GM06990 (cell line): ENCODE results near the gene ACE.

ENCODE experiments used
- DNase-seq: peaks from one replicate; pipeline ENCODE4 v3.0.0-alpha.2; 2011; ENCODE audit not compliant: insufficient read length; ENCODE audit errors: extremely low read depth
- H3K27me3 ChIP-seq: replicated peaks from 2 replicates; pipeline ENCODE4 v1.6.0; 2011; ENCODE audit warnings: low read length; ENCODE audit not compliant: control insufficient read depth, insufficient read depth
- H3K36me3 ChIP-seq: 2 replicates; pipeline ENCODE4 v1.5.1; 2011; ENCODE audit warnings: low read length; ENCODE audit not compliant: control insufficient read depth, insufficient read depth
- H3K4me3 ChIP-seq: replicated peaks from 2 replicates; pipeline ENCODE4 v1.5.1; 2011; ENCODE audit warnings: low read depth, mild to moderate bottlenecking, control low read depth, low read length
- CTCF ChIP-seq: IDR thresholded peaks from 2 replicates; pipeline ENCODE4 v1.5.1; 2011; ENCODE audit warnings: low read length, control low read depth, mild to moderate bottlenecking, inconsistent platforms; ENCODE audit not compliant: insufficient read depth, poor library complexity, severe bottlenecking

Gene ACE

GRCh38 chr17:63542942-63543821 lies 66.3 kb downstream of the ACE start:
- Histone ChIP-seq H3K36me3 (no peaks in the 10 kb centered on the region), H3K27me3 (peaks cover 3% of the 10 kb centered on the region), H3K4me3 (no peak overlapping the region)
- DNase-seq, result no peak
- TF ChIP-seq CTCF, result no peak

GRCh38 chr17:63543822-63544420 lies 67.1 kb downstream of the ACE start:
- H3K36me3 ChIP-seq, result no peaks in the 10 kb centered on the region
- no peak overlapping the region for H3K4me3 ChIP-seq
- TF ChIP-seq CTCF, result no peak
- H3K27me3 ChIP-seq, result peaks cover 1% of the 10 kb centered on the region
- DNase-seq, result no peak

GRCh38 chr17:63544467-63545301 lies 67.8 kb downstream of the ACE start:
- H3K36me3 ChIP-seq, result no peaks in the 10 kb centered on the region
- DNase-seq, result no peak
- no peak for TF ChIP-seq CTCF

GRCh38 chr17:63546308-63547082 lies 69.6 kb downstream of the ACE start:
- DNase-seq, result no peak
- TF ChIP-seq CTCF, result no peak
- Histone ChIP-seq H3K27me3 (no peaks in the 10 kb centered on the region; the same call in 1 of the 2 replicates), H3K4me3 (no peak overlapping the region), H3K36me3 (no peaks in the 10 kb centered on the region)

More at GRCh38 chr17:63544467-63545301, 67.8 kb downstream of the ACE start:
- Histone ChIP-seq H3K4me3 (no peak overlapping the region), H3K27me3 (no peaks in the 10 kb centered on the region; the same call in none of the 2 replicates)

GRCh38 chr17:63547083-63547523 lies 70.2 kb downstream of the ACE start:
- DNase-seq, result no peak
- no peaks in the 10 kb centered on the region for H3K36me3 ChIP-seq
- no peak overlapping the region for H3K4me3 ChIP-seq
- H3K27me3 ChIP-seq, result no peaks in the 10 kb centered on the region
- no peak for TF ChIP-seq CTCF
